Measurements from ENCODE around the gene NIN.

The NIN gene

GRCh38 chr14:50825307-50825706 lies 5.7 kb downstream of the NIN start:
- no peak for DNase-seq (ENCODE audit: low read depth)
- no peak for TF ChIP-seq CTCF (IDR thresholded peaks at IDR 0.05; ENCODE audit: insufficient read depth, low read depth, low read length, missing control alignments)
- H3K4me3 ChIP-seq (ENCODE audit: low read depth, low read length), result peak overlapping the region; percentile 46

GRCh38 chr14:50823762-50824636 lies 7.0 kb downstream of the NIN start:
- peak; percentile 85 for DNase-seq (ENCODE audit: low read depth)
- no peak for TF ChIP-seq CTCF (IDR thresholded peaks at IDR 0.05; ENCODE audit: insufficient read depth, low read depth, low read length, missing control alignments)
- peak overlapping the region; percentile 46 for H3K4me3 ChIP-seq (ENCODE audit: low read depth, low read length)

GRCh38 chr14:50823051-50823761 lies 7.8 kb downstream of the NIN start:
- peak overlapping the region; percentile 46 for H3K4me3 ChIP-seq (ENCODE audit: low read depth, low read length)
- TF ChIP-seq CTCF (IDR thresholded peaks at IDR 0.05; ENCODE audit: insufficient read depth, low read depth, low read length, missing control alignments), result no peak
- peak; percentile 64 for DNase-seq (ENCODE audit: low read depth)

GRCh38 chr14:50822501-50823042 lies 8.4 kb downstream of the NIN start:
- TF ChIP-seq CTCF (IDR thresholded peaks at IDR 0.05; ENCODE audit: insufficient read depth, low read depth, low read length, missing control alignments), result no peak
- peak; percentile 49 for DNase-seq (ENCODE audit: low read depth)
- peak overlapping the region; percentile 46 for H3K4me3 ChIP-seq (ENCODE audit: low read depth, low read length)

- DNase-seq (ENCODE audit: low read depth), result peak; percentile 81
- peak overlapping the region; percentile 46 for H3K4me3 ChIP-seq (ENCODE audit: low read depth, low read length)
- TF ChIP-seq CTCF (IDR thresholded peaks at IDR 0.05; ENCODE audit: insufficient read depth, low read depth, low read length, missing control alignments), result no peak
Observed at GRCh38 chr14:50821510-50822464, 9.2 kb downstream of the NIN start.
